H1 (cell line): Measurements from ENCODE around the gene MAPKAP1. TPM values are rescaled to one million over a fixed set of nuclear protein-coding genes. Genes with fewer than 3 reads are reported as not detected.

Experiments
- CTCF ChIA-PET: fragments of 300-600 bp; sonication (Branson Sonifier 250); formaldehyde crosslinking; loops from one replicate; lab custom pipeline; 2021; ENCODE audit not compliant: partially characterized antibody; lab: Charles Lee
- POLR2A ChIA-PET: fragments of 300-600 bp; sonication (Branson Sonifier 250); formaldehyde crosslinking; loops from one replicate; lab custom pipeline; 2021; ENCODE audit warnings: inconsistent platforms; ENCODE audit not compliant: partially characterized antibody; lab: Charles Lee
- DNase-seq, 2 experiments: peaks; one replicate each; pipeline versions ENCODE4 v3.0.0 to v3.0.0-alpha.2; 2010 to 2022; ENCODE audit warnings: low spot score in 2 of 2, low read depth in 1 of 2, mixed read lengths in 1 of 2
- FAIRE-seq: peaks from 2 replicates; lab custom pipeline; 2011; peaks lifted over from hg19 to GRCh38; lab: Jason Lieb, UNC
- H2AFZ ChIP-seq: 2 replicates; pipeline ENCODE4 v1.8.1; 2012; ENCODE audit warnings: low read length, inconsistent platforms
- H2AK5ac ChIP-seq: 2 replicates; pipeline ENCODE4 v1.6.1; 2013; ENCODE audit warnings: low read depth, low read length
- H2BK120ac ChIP-seq: replicated peaks from 2 replicates; pipeline ENCODE3; 2013; ENCODE audit warnings: low read depth, low read length, inconsistent platforms
- H2BK12ac ChIP-seq: 2 replicates; pipeline ENCODE4 v1.6.1; 2013; ENCODE audit warnings: low read depth, low read length
- H2BK15ac ChIP-seq: 2 replicates; pipeline ENCODE4 v1.6.1; 2013; ENCODE audit warnings: low read length
- H2BK20ac ChIP-seq: 2 replicates; pipeline ENCODE4 v1.6.1; 2013; ENCODE audit warnings: low read length
- H2BK5ac ChIP-seq: 2 replicates; pipeline ENCODE4 v1.6.1; 2013; ENCODE audit warnings: low read depth, low read length
- H3K14ac ChIP-seq: 2 replicates; pipeline ENCODE4 v1.6.1; 2013; ENCODE audit warnings: inconsistent platforms; ENCODE audit not compliant: insufficient read length
- H3K18ac ChIP-seq: 2 replicates; pipeline ENCODE4 v1.6.1; 2013; ENCODE audit warnings: low read length; ENCODE audit errors: extremely low read depth
- H3K23ac ChIP-seq: 2 replicates; pipeline ENCODE4 v1.6.1; 2013; ENCODE audit warnings: inconsistent platforms; ENCODE audit not compliant: insufficient read length
- H3K23me2 ChIP-seq: 2 replicates; pipeline ENCODE4 v1.6.1; 2013; ENCODE audit warnings: low read depth, low read length
- H3K27ac ChIP-seq: 2 replicates; pipeline ENCODE4 v1.6.1; 2011; ENCODE audit warnings: low read depth, low read length, inconsistent platforms
- H3K27me3 ChIP-seq, 4 experiments: replicated peaks in 1 of 4; 1 replicate in 1 of 4; 2 replicates in 3 of 4; pipeline versions ENCODE4 v1.6.1 to v1.8.1; 2011 to 2013; ENCODE audit warnings: low read length in 3 of 4, mild to moderate bottlenecking in 3 of 4, inconsistent platforms in 2 of 4, mixed read lengths in 2 of 4, moderate library complexity in 1 of 4; ENCODE audit not compliant: control insufficient read depth in 3 of 4, insufficient read depth in 3 of 4; ENCODE audit errors: extremely low read depth in 1 of 4
- H3K36me3 ChIP-seq, 4 experiments: 2 replicates each; pipeline versions ENCODE4 v1.6.1 to v1.8.1; 2011 to 2013; ENCODE audit warnings: mild to moderate bottlenecking in 4 of 4, low read length in 3 of 4, moderate library complexity in 2 of 4, control low read depth in 1 of 4, inconsistent platforms in 1 of 4; ENCODE audit not compliant: insufficient read depth in 4 of 4, control insufficient read depth in 2 of 4
- H3K4ac ChIP-seq: replicated peaks from 2 replicates; pipeline ENCODE3; 2013; ENCODE audit warnings: low read length, low read depth, mixed read lengths, inconsistent platforms; ENCODE audit not compliant: insufficient read length
- H3K4me1 ChIP-seq, 4 experiments: replicated peaks in 1 of 4; 1 replicate in 1 of 4; 2 replicates in 3 of 4; pipeline versions ENCODE4 v1.6.1 to v1.8.1; 2011 to 2013; ENCODE audit warnings: low read length in 3 of 4, inconsistent platforms in 2 of 4, mixed read lengths in 1 of 4; ENCODE audit not compliant: insufficient read depth in 4 of 4, control insufficient read depth in 3 of 4
- H3K4me2 ChIP-seq, 2 experiments: 2 replicates each; pipeline versions ENCODE4 v1.6.1 to v1.8.1; 2011 to 2013; ENCODE audit warnings: low read depth in 2 of 2, low read length in 2 of 2, control low read depth in 1 of 2, inconsistent platforms in 1 of 2, mild to moderate bottlenecking in 1 of 2; ENCODE audit not compliant: insufficient read depth in 1 of 2
- H3K4me3 ChIP-seq, 4 experiments: fragments of 200-600, 300-600 bp in 1 of 4; sonication (generic), shearing (Covaris generic), sonication (Bioruptor Twin) in 1 of 4; 2 replicates each; pipeline versions ENCODE4 v1.5.1 to v1.8.1; 2011 to 2016; ENCODE audit warnings: low read length in 4 of 4, low read depth in 3 of 4, control low read depth in 2 of 4, inconsistent platforms in 2 of 4, mild to moderate bottlenecking in 2 of 4, mixed read lengths in 1 of 4, moderate library complexity in 1 of 4; ENCODE audit not compliant: insufficient read depth in 2 of 4; ENCODE audit errors: extremely low read depth in 1 of 4
- H3K56ac ChIP-seq: replicated peaks from 2 replicates; pipeline ENCODE3; 2013; ENCODE audit warnings: low read depth, mild to moderate bottlenecking, mixed read lengths, low read length, inconsistent platforms; ENCODE audit not compliant: insufficient read length
- H3K79me1 ChIP-seq: 2 replicates; pipeline ENCODE4 v1.6.1; 2013; ENCODE audit warnings: low read depth, low read length, control low read depth
- H3K79me2 ChIP-seq, 2 experiments: 2 replicates each; pipeline versions ENCODE4 v1.6.1 to v1.8.1; 2012 to 2013; ENCODE audit warnings: low read length in 2 of 2, mild to moderate bottlenecking in 2 of 2, inconsistent platforms in 1 of 2; ENCODE audit not compliant: insufficient read depth in 2 of 2, control insufficient read depth in 1 of 2
- H3K9ac ChIP-seq, 4 experiments: replicated peaks in 1 of 4; 1 replicate in 1 of 4; 2 replicates in 3 of 4; pipeline versions ENCODE4 v1.6.1 to v1.8.1; 2011 to 2013; ENCODE audit warnings: low read depth in 3 of 4, low read length in 3 of 4, control low read depth in 2 of 4, mild to moderate bottlenecking in 2 of 4, moderate library complexity in 2 of 4, inconsistent platforms in 1 of 4; ENCODE audit errors: extremely low read depth in 1 of 4
- H3K9me3 ChIP-seq, 2 experiments: 2 replicates each; pipeline versions ENCODE4 v1.6.1 to v1.8.1; 2012 to 2013; ENCODE audit warnings: mild to moderate bottlenecking in 2 of 2, moderate library complexity in 2 of 2, control low read depth in 1 of 2, inconsistent platforms in 1 of 2, low read depth in 1 of 2, low read length in 1 of 2, mixed read lengths in 1 of 2; ENCODE audit not compliant: insufficient read depth in 2 of 2
- H4K20me1 ChIP-seq, 2 experiments: replicated peaks in 1 of 2; 2 replicates each; pipeline versions ENCODE3 to v1.8.1; 2011 to 2013; ENCODE audit warnings: inconsistent platforms in 2 of 2, low read length in 2 of 2, mild to moderate bottlenecking in 1 of 2; ENCODE audit not compliant: insufficient read depth in 2 of 2, control insufficient read depth in 1 of 2
- H4K5ac ChIP-seq: 2 replicates; pipeline ENCODE4 v1.6.1; 2013; ENCODE audit warnings: low read length, low read depth, mixed read lengths, inconsistent platforms; ENCODE audit not compliant: insufficient read length
- H4K8ac ChIP-seq: 2 replicates; pipeline ENCODE4 v1.8.0; 2013; ENCODE audit warnings: mild to moderate bottlenecking, moderate library complexity, low read length, inconsistent platforms; ENCODE audit not compliant: insufficient read depth; ENCODE audit errors: extremely low read depth
- H4K91ac ChIP-seq: replicated peaks from 2 replicates; pipeline ENCODE3; 2013; ENCODE audit warnings: low read length, mixed read lengths, inconsistent platforms; ENCODE audit not compliant: insufficient read length
- BRCA1 ChIP-seq: IDR thresholded peaks from 2 replicates; pipeline ENCODE4 v1.6.1; 2012; ENCODE audit warnings: low read depth, low read length, improper control_type of control experiment
- CBX8 ChIP-seq: fragments of 300-800, 300-1000 bp; sonication (generic); IDR thresholded peaks from 2 replicates; pipeline ENCODE4 v1.7.1; 2016; ENCODE audit warnings: low read depth, low read length, borderline replicate concordance
- CHD2 ChIP-seq: IDR thresholded peaks from 2 replicates; pipeline ENCODE4 v1.6.1; 2012; ENCODE audit warnings: low read length, improper control_type of control experiment
- EP300 ChIP-seq, 2 experiments: IDR thresholded peaks; 1 replicate in 1 of 2; 2 replicates in 1 of 2; pipeline ENCODE4 v1.6.1; 2011 to 2012; ENCODE audit warnings: low read depth in 2 of 2, low read length in 2 of 2, mild to moderate bottlenecking in 2 of 2, borderline replicate concordance in 1 of 2, inconsistent platforms in 1 of 2, moderate library complexity in 1 of 2
- EZH2 ChIP-seq: fragments of 200-600 bp; sonication (generic); IDR thresholded peaks from 2 replicates; pipeline ENCODE4 v1.7.1; 2012; ENCODE audit warnings: low read depth, mild to moderate bottlenecking, moderate library complexity, low read length, inconsistent platforms; ENCODE audit not compliant: severe bottlenecking
- KDM5A ChIP-seq: fragments of 200-600 bp; IDR thresholded peaks from 2 replicates; pipeline ENCODE4 v1.7.1; 2012; ENCODE audit warnings: mild to moderate bottlenecking, low read length, inconsistent platforms, mixed read lengths
- PHF8 ChIP-seq: fragments of 200-600 bp; sonication (generic); conservative IDR thresholded peaks from 2 replicates; pipeline ENCODE4 v1.7.1; 2012; ENCODE audit warnings: low read depth, mild to moderate bottlenecking, inconsistent platforms, low read length, moderate library complexity
- RFX5 ChIP-seq: IDR thresholded peaks from 2 replicates; pipeline ENCODE4 v1.6.1; 2011; ENCODE audit warnings: low read depth, low read length, improper control_type of control experiment, borderline replicate concordance
- SAP30 ChIP-seq: fragments of 300-600 bp; sonication (generic); IDR thresholded peaks from 2 replicates; pipeline ENCODE4 v1.7.1; 2012; ENCODE audit warnings: low read length, moderate library complexity, mild to moderate bottlenecking, inconsistent platforms; ENCODE audit not compliant: insufficient read depth, insufficient replicate concordance
- SRF ChIP-seq: IDR thresholded peaks from 2 replicates; pipeline ENCODE4 v1.6.1; 2011; ENCODE audit warnings: mild to moderate bottlenecking, low read depth, low read length, moderate library complexity
- TAF7 ChIP-seq: optimal IDR thresholded peaks from 2 replicates; pipeline ENCODE3; 2011; ENCODE audit warnings: low read depth, mild to moderate bottlenecking, inconsistent platforms, low read length, moderate library complexity, borderline replicate concordance
- TBP ChIP-seq: IDR thresholded peaks from 2 replicates; pipeline ENCODE4 v1.6.1; 2011; ENCODE audit warnings: low read depth, low read length, improper control_type of control experiment
- YY1 ChIP-seq: IDR thresholded peaks from 2 replicates; pipeline ENCODE4 v1.6.1; 2011; ENCODE audit warnings: low read depth, mild to moderate bottlenecking, low read length
- WGBS, 2 experiments: shearing (Covaris generic) in 1 of 2; methylation state at CpG; one replicate each; pipeline versions ENCODE4 v1.1.6 to v1.1.7; 2013 to 2015; ENCODE audit warnings: low lambda C conversion rate in 2 of 2, mixed read lengths in 2 of 2, inconsistent platforms in 1 of 2, low coverage in 1 of 2, missing lambda C conversion rate in 1 of 2; ENCODE audit not compliant: insufficient replicate concordance in 2 of 2, insufficient coverage in 1 of 2, insufficient read length in 1 of 2; ENCODE audit errors: extremely low coverage in 1 of 2, missing lambda C conversion rate in 1 of 2; 5-methylcytosine and 5-hydroxymethylcytosine counted together
- polyA plus RNA-seq, 7 experiments: library from polyadenylated mRNA; depleted of rRNA in 3 of 7; stranded (reverse) in 5 of 7; unstranded in 2 of 7; fragments of >200 nt in 5 of 7; fragments of 200-250 nt in 2 of 7; gene quantifications; 1 replicate in 5 of 7; 2 replicates in 1 of 7; 4 replicates in 1 of 7; pipeline versions ENCODE4 v1.2.1 to v1.2.3, GENCODE V29; 2011 to 2013; ENCODE audit warnings: missing spikeins in 2 of 7, mixed read lengths in 2 of 7
- total RNA-seq: library from RNA; stranded (reverse); fragmentation: NEBNext Ultra II Directional; extraction: Animal tissue kit (Norgen Biotek cat#: 25700); gene quantifications from 2 replicates; pipeline ENCODE4 v1.2.1, GENCODE V29; 2021

Gene MAPKAP1
- total and polyA plus RNA-seq, 2 of the 8 experiments (the other 6 are each of a cell fraction or from before 2014, with no cell fraction given) = 79.2 to 140 TPM

- FAIRE-seq = no peak
- Histone ChIP-seq H4K8ac (no peak overlapping the region), H3K4me1 (peaks cover 1 to 23% (median 10%) of the 10 kb centered on the region in 4 experiments), H3K27me3 (no peaks in the 10 kb centered on the region), H3K4ac (no peak overlapping the region), H2BK12ac (no peak overlapping the region), H3K18ac (no peak overlapping the region), H2BK15ac (no peak overlapping the region), H3K23ac (no peak overlapping the region), H3K9me3 (no peaks in the 10 kb centered on the region), H3K36me3 (no peaks in the 10 kb centered on the region), H2BK5ac (no peak overlapping the region), H3K9ac (no peak overlapping the region), H2BK20ac (no peak overlapping the region), H3K4me3 (no peak overlapping the region), H3K23me2 (0 out of 2 replicates have a peak, but pooled peaks cover 2% of the 10 kb centered on the region), H3K14ac (no peak overlapping the region)
- CTCF ChIA-PET = interaction anchor here (0.6 to 1.8 kb wide), 7 partner anchors 12 to 773 kb away, joined by 3 to 5 read pairs (median 3); no protein-coding TSS in a partner anchor
- 84% methylated on average over 2 of the region's 2 CpGs; no CpG with 5 or more reads in 1 of the 2 experiments for WGBS, 2 experiments
- POLR2A ChIA-PET = interaction anchor here (0.8 kb wide), 1 partner anchor 506 kb away, joined by 3 read pairs; no protein-coding TSS in a partner anchor
- no peak for DNase-seq
- TF ChIP-seq BRCA1 = no peak
- TF ChIP-seq EP300 (IDR thresholded peaks at IDR 0.05; ENCODE audit: borderline replicate concordance in 1 of 2, low read depth in 2 of 2, low read length in 2 of 2) = no peak
- no peak for TF ChIP-seq KDM5A
- no peak for TF ChIP-seq EZH2
- no peak for TF ChIP-seq YY1
- TF ChIP-seq TAF7 = no peak
- no peak for TF ChIP-seq TBP
- no peak for TF ChIP-seq PHF8
- TF ChIP-seq CBX8 = no peak
- no peak for TF ChIP-seq SRF
- TF ChIP-seq RFX5 = no peak
- TF ChIP-seq SAP30 = no peak
- TF ChIP-seq CHD2 = no peak
- TF ChIP-seq, all 59 proteins: peak for 0
- no peak overlapping the region for H3K4me2 ChIP-seq
- peaks cover 0 to 2% of the 10 kb centered on the region in 2 experiments for H4K20me1 ChIP-seq
- H3K79me1 ChIP-seq = no peaks in the 10 kb centered on the region
- no peak overlapping the region for H2AFZ ChIP-seq
- no peaks in the 10 kb centered on the region for H3K79me2 ChIP-seq
- no peak overlapping the region for H2BK120ac ChIP-seq
- no peak overlapping the region for H4K91ac ChIP-seq
- no peak overlapping the region for H3K27ac ChIP-seq
- no peak overlapping the region for H4K5ac ChIP-seq
- no peak overlapping the region for H2AK5ac ChIP-seq
- no peak overlapping the region for H3K56ac ChIP-seq
These were observed 214.3 kb downstream of the MAPKAP1 start for GRCh38 chr9:125492719-125493118.
